Measurements from ENCODE around the gene STK17B. TPM values are rescaled to one million over a fixed set of nuclear protein-coding genes. Genes with fewer than 3 reads are reported as not detected.
A peak's percentile ranks its signal among the peaks of the same experiment; 100 is the strongest.

STK17B gene
- total and polyA plus RNA-seq, 10 of the 15 experiments (the other 5 are each of a cell fraction or from before 2014, with no cell fraction given) = 21.2 to 108 (median 53.7) TPM

DNA sequence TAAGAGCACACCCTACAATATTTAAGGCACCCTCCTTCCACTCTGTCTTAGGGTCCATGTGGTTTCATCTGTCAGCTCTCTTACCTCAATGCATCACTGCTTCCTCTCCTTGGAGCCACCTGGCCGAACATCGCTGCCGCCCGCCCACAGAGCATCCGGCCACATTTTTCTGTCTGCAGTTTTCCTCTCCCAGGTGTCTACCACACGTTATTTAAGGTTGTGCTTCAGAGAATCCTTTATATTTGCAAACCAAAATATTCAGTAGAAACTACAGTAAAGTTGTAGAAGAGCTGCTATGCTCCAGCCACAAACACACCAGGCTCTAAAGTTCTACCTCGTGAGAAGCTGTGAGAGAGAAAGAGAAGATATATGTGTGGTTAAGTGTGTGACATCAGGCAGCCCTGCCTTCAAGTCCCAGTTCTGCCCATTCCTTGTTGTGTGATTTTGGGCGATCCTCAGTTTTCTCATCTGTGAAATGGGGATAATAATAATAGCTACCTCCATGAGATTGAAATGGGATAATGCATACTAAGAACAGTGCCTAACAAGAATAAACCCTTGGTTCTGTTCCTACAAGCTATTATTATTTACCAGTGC, 4.9 kb upstream of the STK17B start:
- Histone ChIP-seq H4K20me1 (ENCODE audit: control insufficient read depth, insufficient read depth) (no peaks in the 10 kb centered on the region), H3K27me3 (replicated peaks in 1 of 2; ENCODE audit: control insufficient read depth in 2 of 2, insufficient read depth in 2 of 2, low read length in 1 of 2) (no peaks in the 10 kb centered on the region), H3K36me3 (ENCODE audit: control insufficient read depth in 2 of 2, insufficient read depth in 2 of 2, low read length in 1 of 2) (no peaks in the 10 kb centered on the region), H3K4me1 (ENCODE audit: control insufficient read depth, insufficient read depth, low read length) (peaks cover 39% of the 10 kb centered on the region), H3K4me2 (ENCODE audit: control insufficient read depth, insufficient read depth) (peak overlapping the region; percentile 89), H3K27ac (ENCODE audit: control insufficient read depth, insufficient read depth) (peak overlapping the region; percentile 77), H3K9me3 (replicated peaks; ENCODE audit: control insufficient read depth, insufficient read depth, low read length) (no peaks in the 10 kb centered on the region), H3K79me2 (ENCODE audit: control insufficient read depth, insufficient read depth, low read length) (peaks cover 1% of the 10 kb centered on the region), H3K9ac (ENCODE audit: control insufficient read depth, insufficient read depth, low read length) (no peak overlapping the region), H3K4me3 (peak overlapping the region; percentile 56; the same call in 1 of the 2 replicates), H2AFZ (ENCODE audit: control insufficient read depth, low read depth, low read length) (no peak overlapping the region)
- no TSS peak for BruUV-seq (replicated peaks)
- ChIA-PET RAD21 (ENCODE audit: unreplicated experiment) (interaction anchor here (0.6 to 6.0 kb wide), 30 partner anchors 11 to 229 kb away, joined by 3 to 93 read pairs (median 8); partner anchors contain the start of gene DNAH7), CTCF (interaction anchor here (0.6 to 4.1 kb wide), 16 partner anchors 10 to 1277 kb away, joined by 3 to 35 read pairs (median 5); no protein-coding TSS in a partner anchor), POLR2A (interaction anchor here (0.5 to 5.6 kb wide), 26 partner anchors 12 to 105 kb away, joined by 3 to 64 read pairs (median 4); no protein-coding TSS in a partner anchor), SMC1A (ENCODE audit: uncharacterized antibody, unreplicated experiment) (interaction anchor here (0.8 to 7.1 kb wide), 30 partner anchors 9 to 237 kb away, joined by 3 to 88 read pairs (median 8); no protein-coding TSS in a partner anchor)
- ATAC-seq = peak; percentile 68
- FAIRE-seq = peak; percentile 88
- WGBS (ENCODE audit: insufficient coverage, insufficient replicate concordance, low lambda C conversion rate, missing lambda C conversion rate) = 1% methylated on average over 8 of the region's 8 CpGs
- peak; percentile 94 for DNase-seq (ENCODE audit: low read depth, low spot score)
- in situ Hi-C loops (cut with MboI) (no loop called here), intact Hi-C loops (cut with micrococcal nuclease; ENCODE audit: unreplicated experiment) (loop anchor here (1.0 to 10.0 kb wide), 6 partner anchors 24 to 1129 kb away; no protein-coding TSS in a partner anchor)
- TF ChIP-seq EP300 (IDR thresholded peaks at IDR 0.05; ENCODE audit: borderline replicate concordance in 1 of 2, control insufficient read depth in 1 of 2, low read depth in 2 of 2, low read length in 2 of 2) (peak; percentile 88 to 90), RUNX3 (IDR thresholded peaks at IDR 0.05; ENCODE audit: low read length) (peak; percentile 95), ZNF384 (IDR thresholded peaks at IDR 0.05; ENCODE audit: borderline replicate concordance, low read depth, low read length) (no peak), HDAC2 (IDR thresholded peaks at IDR 0.05) (peak; percentile 79; the same call in 1 of the 2 replicates), TAF1 (IDR thresholded peaks at IDR 0.05; ENCODE audit: borderline replicate concordance, low read depth, low read length) (peak; percentile 16; the same call in 1 of the 2 replicates), SPI1 (IDR thresholded peaks at IDR 0.05; ENCODE audit: borderline replicate concordance, insufficient read depth, low read depth, low read length) (peak; percentile 54; the same call in 1 of the 2 replicates), CHD4 (IDR thresholded peaks at IDR 0.05) (peak; percentile 76; the same call in 1 of the 2 replicates), NRF1 (conservative IDR thresholded peaks at IDR 0.05; ENCODE audit: low read depth, low read length) (no peak), RELA (IDR thresholded peaks at IDR 0.05; ENCODE audit: borderline replicate concordance, partially characterized antibody) (peak; percentile 6), ZNF24 (IDR thresholded peaks at IDR 0.05) (peak; percentile 83), TCF12 (IDR thresholded peaks at IDR 0.05; ENCODE audit: low read depth, low read length) (peak; percentile 99), DPF2 (IDR thresholded peaks at IDR 0.05) (peak; percentile 83), ASH2L (IDR thresholded peaks at IDR 0.05; ENCODE audit: borderline replicate concordance, low read depth) (no peak), RAD51 (IDR thresholded peaks at IDR 0.05) (0 out of 2 replicates have a peak, but pooled peaks have one; percentile 24), ZNF622 (IDR thresholded peaks at IDR 0.05) (no peak), NFYB (IDR thresholded peaks at IDR 0.05; ENCODE audit: insufficient read depth, low read depth, low read length) (no peak), MYC (IDR thresholded peaks at IDR 0.05; ENCODE audit: insufficient read depth, insufficient read length, insufficient replicate concordance, low read length, severe bottlenecking) (no peak), RAD21 (IDR thresholded peaks at IDR 0.05; ENCODE audit: insufficient read depth, low read depth, low read length) (no peak), KDM1A (IDR thresholded peaks at IDR 0.05; ENCODE audit: borderline replicate concordance) (peak; percentile 80; the same call in 1 of the 2 replicates), TCF3 (IDR thresholded peaks at IDR 0.05; ENCODE audit: borderline replicate concordance, insufficient read depth, low read depth, low read length) (peak; percentile 99), LARP7 (IDR thresholded peaks at IDR 0.05) (peak; percentile 72; the same call in 1 of the 2 replicates)
- TF ChIP-seq, protein P1, sequence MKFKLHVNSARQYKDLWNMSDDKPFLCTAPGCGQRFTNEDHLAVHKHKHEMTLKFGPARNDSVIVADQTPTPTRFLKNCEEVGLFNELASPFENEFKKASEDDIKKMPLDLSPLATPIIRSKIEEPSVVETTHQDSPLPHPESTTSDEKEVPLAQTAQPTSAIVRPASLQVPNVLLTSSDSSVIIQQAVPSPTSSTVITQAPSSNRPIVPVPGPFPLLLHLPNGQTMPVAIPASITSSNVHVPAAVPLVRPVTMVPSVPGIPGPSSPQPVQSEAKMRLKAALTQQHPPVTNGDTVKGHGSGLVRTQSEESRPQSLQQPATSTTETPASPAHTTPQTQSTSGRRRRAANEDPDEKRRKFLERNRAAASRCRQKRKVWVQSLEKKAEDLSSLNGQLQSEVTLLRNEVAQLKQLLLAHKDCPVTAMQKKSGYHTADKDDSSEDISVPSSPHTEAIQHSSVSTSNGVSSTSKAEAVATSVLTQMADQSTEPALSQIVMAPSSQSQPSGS (IDR thresholded peaks at IDR 0.05; ENCODE audit: low read length) = peak; percentile 92
- TF ChIP-seq, protein P2, sequence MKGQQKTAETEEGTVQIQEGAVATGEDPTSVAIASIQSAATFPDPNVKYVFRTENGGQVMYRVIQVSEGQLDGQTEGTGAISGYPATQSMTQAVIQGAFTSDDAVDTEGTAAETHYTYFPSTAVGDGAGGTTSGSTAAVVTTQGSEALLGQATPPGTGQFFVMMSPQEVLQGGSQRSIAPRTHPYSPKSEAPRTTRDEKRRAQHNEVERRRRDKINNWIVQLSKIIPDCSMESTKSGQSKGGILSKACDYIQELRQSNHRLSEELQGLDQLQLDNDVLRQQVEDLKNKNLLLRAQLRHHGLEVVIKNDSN (IDR thresholded peaks at IDR 0.05; ENCODE audit: borderline replicate concordance, extremely low read length, insufficient read depth, low read depth, low read length) = no peak

Measured in GM12878 (cell line).